ENCODE measurements around the gene CAPN7.

CAPN7 gene

GRCh38 chr3:15204005-15204404 lies 2.0 kb upstream of the CAPN7 start:
- DNase-seq, result no peak

DNA sequence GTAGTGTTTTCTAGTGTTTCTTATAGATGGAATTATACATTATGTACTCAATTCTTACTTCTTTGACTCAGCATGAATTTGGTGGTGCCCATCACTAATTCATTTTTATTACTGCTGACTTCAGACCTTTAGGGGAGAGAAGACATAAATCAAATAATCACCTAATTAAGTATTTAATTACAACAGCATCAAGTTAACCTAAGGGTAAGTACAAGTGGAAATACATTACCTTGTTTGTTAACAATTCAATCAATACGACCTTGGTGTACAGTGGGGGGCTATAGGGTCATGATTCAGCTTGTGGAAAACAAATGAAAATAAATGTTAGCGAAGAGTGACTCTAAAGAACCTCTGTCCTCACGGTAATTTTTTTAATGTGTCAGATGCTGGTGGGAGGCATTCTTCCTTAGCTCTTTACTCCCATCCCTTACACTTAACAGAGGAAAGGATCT lies 538 bp upstream of the CAPN7 start:
- no peak for DNase-seq

DNA sequence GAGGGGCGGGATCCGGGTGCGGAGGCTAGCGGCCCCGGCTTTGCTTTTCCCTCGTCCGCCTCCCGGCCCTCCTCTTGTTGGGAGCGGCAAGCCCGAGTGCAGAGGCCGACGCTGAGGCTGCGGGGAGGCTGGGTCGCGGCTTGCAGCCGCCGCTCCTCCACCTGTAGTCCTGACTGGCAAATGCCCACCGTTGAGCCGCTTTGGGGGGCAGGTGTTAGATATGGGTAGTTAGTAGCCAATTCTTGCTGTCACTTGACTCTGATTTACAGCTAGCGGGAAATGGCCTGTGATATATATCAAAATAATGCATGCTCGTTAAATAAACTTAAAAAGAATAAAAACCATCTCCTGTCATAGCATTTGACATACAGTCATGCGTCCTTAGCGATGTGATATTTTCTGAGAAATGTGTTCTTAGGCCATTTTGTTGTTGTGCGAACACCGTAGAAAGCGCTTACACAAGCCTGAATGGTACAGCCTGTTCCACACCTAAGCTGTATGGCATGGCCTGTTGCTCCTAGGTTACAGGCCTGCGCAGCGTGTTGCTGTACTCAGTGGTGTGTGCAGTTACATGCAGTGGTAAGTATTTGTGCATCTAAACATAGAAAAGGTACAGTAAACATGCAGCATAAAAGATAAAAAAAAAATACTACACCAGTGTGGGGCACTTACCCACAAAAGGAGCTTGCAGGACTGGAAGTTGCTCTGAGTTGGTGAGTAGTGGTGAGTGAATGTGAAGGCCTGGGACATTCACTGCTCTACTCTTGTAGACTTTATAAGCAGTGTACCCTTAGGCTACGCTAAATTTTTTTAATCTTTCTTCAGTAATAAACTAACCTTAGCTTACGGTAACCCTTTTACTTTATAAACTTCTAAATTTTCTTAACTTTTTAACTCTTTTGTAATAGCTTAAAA lies 873 bp downstream of the CAPN7 start:
- peak; percentile 36 for DNase-seq

DNA sequence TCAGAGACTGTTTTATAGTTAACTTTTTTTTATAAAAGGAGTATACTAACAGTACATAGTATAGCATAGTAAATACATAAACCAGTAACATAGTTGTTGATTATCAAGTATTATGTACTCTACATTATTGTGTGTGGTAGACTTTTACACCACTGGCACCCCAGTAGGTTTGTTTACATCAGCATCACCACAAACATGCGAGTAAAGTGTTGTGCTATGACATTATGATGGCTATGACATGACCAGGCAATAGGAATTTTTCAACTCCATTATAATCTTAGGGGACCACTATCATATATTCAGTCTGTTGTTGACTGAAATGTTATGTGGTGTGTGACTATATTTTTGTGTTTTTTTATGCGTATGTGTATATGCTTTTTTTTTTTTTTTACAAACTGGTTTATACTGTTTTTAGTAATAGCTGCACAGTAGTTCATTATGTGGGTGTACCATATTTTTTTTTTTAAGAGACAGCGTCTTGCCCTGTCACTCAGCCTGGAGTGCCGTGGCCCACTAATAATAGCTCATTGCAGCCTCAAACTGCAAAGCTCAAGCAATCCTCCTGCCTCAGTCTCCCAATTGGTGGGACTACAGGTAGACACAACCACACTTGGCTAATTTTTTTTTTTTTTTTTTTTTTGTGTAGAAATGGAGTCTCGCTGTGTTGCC lies 1.9 kb downstream of the CAPN7 start:
- peak; percentile 8 for DNase-seq

GRCh38 chr3:15211937-15212336 lies 5.9 kb downstream of the CAPN7 start:
- no peak for DNase-seq

DNA sequence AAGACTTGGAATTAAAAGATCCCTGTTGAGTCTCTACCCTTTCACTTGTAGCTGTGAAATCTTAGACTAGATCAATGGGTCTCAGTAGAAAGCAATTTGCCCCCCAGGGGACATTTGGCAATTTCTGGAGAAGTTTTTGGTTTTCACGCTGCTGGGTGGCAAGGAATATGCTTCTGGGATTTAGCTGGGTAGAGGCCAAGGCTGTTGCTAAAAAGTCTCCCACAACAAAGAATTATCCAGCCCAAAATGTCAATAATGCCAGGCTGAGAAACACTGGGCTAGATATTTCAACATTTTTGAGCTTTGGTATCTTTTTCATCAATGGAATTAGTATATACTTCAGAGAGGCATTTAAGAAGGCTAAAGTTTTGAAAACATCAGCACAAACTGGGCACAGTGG lies 8.7 kb downstream of the CAPN7 start:
- no peak for DNase-seq

DNA sequence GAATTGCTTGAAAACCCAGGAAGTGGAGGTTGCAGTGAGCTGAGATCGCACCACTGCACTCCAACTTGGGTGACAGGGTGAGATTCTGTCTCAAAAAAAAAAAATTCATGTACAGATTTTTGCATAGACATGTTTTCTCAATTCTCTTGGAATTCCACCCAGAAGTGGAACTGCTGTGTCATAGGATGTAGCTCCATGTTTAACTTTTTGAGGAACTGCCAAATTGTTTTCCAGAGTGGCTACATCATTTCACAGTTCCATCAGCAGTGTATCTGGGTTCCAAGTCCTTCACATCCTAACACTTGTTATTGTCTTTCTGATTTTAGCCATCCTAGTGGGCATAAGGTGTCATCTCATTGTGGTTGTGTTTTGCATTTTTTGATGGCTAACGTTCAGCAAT lies 9.9 kb downstream of the CAPN7 start:
- no peak for DNase-seq

GRCh38 chr3:15216501-15216900 lies 10.5 kb downstream of the CAPN7 start:
- no peak for DNase-seq

DNA sequence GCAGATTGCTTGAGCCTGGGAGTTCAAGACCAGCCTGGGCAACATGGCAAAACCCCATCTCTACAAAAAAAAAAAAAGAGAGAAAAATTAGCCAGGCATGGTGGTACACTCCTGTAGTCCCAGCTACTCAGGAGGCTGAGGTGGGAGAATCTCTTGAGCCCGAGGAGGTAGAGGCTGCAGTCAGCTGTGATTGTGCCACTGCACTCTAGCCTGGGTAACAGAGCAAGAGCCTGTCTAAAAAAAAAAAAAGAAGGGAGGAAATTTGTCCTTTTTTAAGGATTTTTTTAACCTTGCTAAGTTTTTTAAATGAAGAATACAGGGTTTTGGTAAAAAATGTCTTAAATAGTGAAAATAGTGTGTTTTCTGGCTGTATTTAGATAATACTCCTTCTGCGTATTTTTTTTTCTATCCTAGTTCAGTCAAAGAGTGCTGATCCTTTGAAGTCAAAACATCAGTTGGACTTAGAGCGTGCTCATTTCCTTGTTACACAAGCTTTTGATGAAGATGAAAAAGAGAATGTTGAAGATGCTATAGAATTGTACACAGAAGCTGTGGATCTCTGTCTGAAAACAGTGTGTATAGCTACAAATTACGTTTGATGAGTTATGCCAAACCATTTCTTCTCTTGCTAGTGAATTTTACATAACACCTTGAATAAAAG lies 11.1 kb downstream of the CAPN7 start:
- DNase-seq, result no peak

DNA sequence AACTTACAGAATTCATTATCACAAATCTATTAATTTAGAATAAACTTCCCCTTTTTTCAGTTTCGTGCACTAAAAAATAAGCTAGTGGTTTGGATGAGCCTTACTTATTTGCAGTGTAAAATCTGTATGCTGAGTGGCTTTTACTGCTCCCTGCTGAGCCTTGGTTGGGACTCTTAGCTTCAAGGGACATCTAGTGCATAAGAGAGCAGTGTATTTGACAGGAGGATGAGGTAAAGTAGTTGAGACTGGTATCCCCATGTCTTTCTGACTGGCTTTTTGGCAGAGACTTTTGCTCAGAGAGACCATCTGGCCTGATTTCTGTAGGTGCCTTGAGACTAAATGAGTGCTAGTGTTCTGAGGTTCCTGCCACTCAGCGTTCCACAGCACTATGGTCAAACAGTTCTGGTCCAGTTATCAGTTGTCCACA lies 11.8 kb downstream of the CAPN7 start:
- no peak for DNase-seq

DNA sequence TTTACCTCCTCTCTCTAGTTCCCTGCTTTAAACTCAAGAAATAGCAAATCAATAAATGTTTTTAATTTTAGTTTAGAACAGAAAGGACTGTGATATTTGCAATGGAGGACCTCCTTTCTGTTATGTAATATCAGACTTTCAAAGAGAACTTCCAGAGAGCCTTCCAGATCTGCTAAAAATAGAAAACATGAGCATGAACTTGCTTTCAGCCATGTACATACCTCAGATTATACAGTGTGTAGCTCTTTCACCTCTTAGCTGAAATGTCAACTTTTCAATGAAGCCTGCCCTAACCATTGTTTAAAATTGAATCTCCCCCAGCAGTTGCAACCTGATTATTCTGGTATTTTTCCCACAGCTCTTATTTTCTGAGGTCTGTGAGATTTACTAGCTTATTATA lies 12.6 kb downstream of the CAPN7 start:
- no peak for DNase-seq

DNA sequence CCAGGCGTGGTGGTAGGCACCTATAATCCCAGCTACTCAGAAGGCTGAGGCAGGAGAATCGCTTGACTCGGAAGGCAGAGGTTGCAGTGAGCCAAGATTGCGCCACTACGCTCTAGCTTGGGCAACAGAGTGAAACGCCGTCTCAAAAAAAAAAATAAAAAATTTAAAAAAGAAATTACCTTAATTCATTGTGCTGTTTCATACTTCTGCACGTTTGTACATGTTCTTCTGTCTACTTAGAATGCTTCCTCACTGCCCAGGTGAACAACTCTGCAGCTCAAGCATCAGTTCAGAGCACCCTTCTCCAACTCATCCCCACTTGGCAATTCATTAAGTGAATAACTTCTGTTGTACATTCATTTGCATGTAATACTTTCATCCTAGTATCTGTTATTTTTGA lies 14.0 kb downstream of the CAPN7 start:
- DNase-seq, result no peak

DNA sequence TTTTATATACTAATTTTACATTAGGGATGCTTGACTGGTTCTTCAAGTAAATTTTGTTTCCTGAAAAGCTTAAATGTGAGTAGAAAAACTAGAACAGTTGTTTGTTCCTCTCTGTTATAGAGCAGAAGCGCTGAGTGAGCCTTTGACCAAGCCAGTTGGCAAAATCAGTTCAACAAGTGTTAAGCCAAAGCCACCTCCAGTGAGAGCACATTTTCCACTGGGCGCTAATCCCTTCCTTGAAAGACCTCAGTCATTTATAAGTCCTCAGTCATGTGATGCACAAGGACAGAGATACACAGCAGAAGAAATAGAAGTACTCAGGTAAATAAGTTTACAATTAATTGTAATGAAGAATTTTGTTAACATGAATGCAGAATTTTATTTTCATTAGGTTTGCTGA lies 14.6 kb downstream of the CAPN7 start:
- no peak for DNase-seq

GRCh38 chr3:15221574-15222217 lies 15.7 kb downstream of the CAPN7 start:
- DNase-seq, result no peak

DNA sequence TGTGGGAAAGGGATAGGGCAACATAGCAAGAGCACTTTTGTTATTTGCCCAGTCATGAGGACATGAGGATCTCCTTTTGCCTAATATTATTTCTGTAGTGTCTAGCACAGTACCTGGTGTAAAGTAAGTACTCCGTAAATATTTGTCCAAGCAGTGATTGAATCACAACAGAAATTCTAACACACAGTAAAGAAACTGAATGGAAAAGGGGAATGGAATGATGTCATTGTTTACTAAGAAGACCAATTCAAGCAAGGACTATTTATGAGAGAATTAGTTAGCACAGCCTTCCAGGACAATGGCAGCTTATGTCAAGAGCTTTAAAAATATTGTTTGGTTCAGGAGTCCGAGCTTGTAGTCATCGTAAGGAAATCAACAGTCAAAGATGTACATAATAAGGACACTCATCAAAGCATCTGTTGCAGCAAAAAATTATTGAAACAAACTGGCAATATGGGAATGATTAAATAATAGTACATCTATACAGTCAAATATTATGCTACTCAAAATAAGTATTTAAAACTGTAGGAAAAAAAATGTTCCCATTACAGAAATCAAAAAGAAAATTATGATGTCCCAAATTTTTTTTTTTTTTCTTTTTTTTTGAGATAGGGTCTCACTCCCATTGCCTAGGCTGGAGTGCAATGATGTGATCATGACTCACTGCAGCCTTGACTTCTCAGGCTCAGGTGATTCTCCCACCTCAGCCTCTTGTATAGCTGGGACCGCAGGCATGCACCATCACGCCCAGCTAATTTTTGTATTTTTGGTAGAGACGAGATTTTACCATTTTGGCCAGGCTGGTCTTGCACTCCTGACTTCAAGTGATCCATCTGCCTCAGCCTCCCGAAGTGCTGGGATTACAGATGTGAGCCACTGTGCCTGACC lies 17.9 kb downstream of the CAPN7 start:
- DNase-seq, result no peak

DNA sequence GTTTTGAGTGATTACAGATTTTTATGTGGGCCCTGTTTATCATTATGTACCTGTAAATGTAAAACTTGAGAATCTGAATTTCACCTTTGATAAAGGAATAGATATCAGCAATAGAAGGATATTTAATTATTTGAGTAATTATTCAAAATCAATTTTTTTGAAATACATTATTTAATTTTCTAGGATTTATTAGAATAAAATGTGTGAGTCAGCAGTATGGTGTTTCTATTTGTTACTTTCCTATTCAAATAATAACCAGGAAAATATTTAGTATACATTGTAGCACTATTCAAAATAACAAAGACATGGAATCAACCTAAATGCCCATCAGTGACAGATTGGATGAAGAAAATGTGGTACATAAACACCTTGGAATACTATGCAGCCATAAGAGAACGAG lies 22.1 kb downstream of the CAPN7 start:
- DNase-seq, result no peak

DNA sequence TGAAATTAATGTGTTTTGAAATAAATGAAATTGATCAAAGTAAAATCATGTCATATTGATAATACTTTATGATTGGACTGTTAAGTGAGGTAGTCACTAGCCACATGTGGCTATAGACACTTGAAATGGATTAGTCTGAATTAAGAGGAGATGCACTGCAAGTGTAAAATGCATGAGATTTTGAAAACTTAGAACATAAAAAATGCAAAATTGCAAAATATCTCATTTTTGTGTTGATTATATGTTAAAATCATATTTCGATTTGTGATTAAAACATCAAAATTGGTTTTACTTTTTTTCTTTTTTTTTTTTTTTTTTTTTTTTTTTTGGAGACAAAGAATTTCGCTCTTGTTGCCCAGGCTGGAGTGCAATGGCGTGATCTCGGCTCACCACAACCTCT lies 23.2 kb downstream of the CAPN7 start:
- DNase-seq, result no peak

GRCh38 chr3:15241341-15241740 lies 35.3 kb downstream of the CAPN7 start:
- DNase-seq, result peak; percentile 45

- no peak for DNase-seq
Observed at GRCh38 chr3:15243822-15244482, 37.9 kb downstream of the CAPN7 start.

- DNase-seq, result no peak
Observed at GRCh38 chr3:15246186-15246585, 40.1 kb downstream of the CAPN7 start.

GRCh38 chr3:15253023-15253697 lies 47.1 kb downstream of the CAPN7 start:
- DNase-seq, result no peak

All from CD4-positive, alpha-beta T cell treated with Interleukin-4 for 4 hours (primary cell).